SIG-M5 (cell line): Measurements from ENCODE around the gene PRDM11.

Experiments used
- DNase-seq: peaks from one replicate; lab custom pipeline; 2025; lab: John Stamatoyannopoulos, UW

Gene PRDM11

DNA sequence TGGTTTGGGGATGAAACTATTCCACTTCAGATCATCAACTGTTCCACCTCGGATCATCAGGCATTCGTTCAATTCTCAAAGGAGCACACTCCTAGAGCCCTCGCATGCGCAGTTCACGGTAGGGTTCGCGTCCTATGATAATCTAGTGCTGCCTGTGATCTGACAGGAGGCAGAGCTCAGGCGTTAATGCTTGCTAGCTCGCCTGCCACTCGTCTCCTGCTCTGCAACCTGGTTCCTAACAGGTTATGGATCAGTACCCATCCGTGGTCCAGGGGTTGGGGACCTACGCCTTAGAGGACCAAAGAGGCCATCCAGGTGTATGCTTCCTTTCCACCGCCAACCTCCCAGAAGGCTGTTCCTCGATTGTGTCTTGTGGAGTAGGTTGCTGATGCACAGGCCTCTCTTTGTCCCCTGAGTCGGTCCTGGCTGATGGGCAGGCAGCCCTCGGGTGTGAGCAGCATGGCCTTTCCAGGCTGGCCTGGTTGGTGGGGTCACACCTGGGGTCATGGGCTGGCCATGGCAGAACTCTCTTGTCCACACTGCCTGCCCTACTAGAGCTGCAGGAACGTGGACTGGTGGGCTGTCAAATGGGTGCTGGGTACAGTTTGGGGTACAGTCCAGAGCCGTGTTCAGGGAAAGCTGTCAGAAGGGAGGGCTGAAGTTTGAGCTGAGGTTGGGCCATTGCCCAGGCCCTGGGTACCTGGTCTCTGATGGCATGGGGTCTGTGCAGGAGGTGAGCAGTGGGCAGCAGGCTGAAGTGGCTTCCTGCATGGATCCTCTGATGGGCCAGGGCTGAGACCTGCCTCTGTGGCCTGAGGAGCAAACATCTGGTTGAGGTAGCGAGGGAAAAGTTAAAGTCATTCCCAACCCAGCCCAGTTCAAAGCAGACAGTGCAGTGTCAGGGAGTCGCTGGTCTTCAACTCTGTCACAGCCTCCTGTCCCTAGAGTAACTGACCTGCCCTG, 11.1 kb downstream of the PRDM11 start:
- DNase-seq = no peak

DNA sequence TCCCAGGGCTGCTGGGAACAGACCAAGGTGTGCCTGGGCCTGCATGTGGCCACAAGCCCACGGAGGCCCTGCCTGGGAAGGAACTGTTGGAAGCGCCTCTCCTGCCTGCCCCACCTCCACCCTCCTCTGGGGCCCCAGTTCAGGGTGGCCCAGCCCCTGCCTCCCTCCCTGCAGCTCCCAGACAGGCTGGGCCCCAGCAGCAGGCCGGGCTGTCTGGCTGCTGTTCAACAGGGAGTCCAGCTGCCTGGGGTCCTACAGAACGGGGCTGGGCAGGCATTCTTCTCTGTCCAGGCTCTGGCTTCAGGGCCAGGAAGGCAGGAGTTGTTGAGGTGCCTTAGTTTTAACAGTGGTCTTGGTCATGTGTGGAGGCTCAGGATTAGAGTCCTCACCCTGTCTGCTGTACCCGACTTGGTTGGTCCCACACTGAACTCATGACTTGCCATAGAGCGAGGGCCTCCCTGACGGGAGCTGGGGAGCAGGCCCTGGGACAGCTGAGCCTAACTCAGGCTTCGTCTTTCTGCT, 11.8 kb downstream of the PRDM11 start:
- no peak for DNase-seq

DNA sequence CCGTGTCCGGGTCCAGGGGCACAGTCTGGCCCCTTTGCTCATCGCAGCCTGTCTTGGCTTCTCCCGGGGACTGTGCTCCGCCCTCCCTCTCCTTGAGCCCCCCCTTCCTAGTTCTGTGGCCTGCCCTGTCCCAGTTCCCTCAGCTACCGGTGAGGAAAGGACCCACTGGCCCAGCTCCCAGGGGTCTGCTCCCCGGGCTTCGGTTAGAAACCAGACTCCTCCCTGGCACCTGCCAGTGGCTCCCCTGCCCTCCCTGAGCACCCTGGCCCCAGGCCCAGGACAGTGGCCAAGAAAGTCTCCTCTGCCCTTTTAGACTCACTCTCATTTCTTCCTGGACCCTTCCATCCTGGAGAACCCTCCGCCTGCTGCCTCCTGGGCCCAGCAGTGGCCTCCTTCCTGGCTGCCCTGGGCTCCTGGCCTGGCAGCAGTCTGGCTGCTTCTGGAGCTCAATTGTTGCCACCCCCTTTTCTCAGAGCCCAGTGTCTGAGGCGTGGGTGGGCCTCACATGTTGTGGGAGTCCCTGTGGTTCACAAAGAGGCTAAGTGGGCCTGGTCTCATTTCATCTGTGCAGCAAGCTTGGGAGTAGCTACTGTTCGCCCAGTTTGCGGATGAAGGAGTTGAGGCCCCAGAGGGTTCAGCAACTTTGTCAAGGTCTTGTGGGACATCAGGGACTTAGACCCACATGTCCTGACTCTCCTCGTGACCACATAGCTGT, 12.6 kb downstream of the PRDM11 start:
- no peak for DNase-seq

DNA sequence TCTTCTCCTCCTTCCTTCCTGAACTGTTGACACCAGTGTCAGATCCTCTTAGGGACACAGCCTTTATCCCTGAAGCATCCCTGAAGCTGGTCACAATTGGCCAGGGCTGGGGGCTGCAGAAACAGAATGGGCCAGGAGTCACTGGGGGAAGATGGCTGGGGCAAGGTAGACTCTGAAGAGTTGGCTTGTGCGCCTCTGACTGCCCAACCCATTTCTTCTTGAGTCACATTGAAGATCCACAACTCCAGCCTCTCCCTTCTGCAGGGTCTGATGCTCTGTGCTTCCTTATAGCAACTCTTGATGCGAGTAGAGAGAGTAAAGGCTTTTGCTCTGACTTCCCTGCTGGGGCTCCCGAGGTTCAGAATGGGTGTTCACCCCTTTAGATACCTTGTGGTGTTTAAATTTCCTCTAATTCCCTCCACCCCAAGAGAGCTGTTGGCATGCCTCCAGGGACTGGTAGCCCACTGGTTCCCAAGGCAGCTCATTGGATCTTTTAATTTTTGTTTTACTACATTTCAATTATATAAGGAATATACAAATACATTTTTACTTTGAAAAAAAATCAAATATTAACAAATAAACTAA, 13.4 kb downstream of the PRDM11 start:
- DNase-seq = no peak

- no peak for DNase-seq
Measured at GRCh38 chr11:45161252-45162063, 15.0 kb downstream of the PRDM11 start.

GRCh38 chr11:45162064-45162375, 15.6 kb downstream of the PRDM11 start:
- no peak for DNase-seq

- DNase-seq = no peak
Measured at GRCh38 chr11:45162916-45163879, 16.8 kb downstream of the PRDM11 start.

DNA sequence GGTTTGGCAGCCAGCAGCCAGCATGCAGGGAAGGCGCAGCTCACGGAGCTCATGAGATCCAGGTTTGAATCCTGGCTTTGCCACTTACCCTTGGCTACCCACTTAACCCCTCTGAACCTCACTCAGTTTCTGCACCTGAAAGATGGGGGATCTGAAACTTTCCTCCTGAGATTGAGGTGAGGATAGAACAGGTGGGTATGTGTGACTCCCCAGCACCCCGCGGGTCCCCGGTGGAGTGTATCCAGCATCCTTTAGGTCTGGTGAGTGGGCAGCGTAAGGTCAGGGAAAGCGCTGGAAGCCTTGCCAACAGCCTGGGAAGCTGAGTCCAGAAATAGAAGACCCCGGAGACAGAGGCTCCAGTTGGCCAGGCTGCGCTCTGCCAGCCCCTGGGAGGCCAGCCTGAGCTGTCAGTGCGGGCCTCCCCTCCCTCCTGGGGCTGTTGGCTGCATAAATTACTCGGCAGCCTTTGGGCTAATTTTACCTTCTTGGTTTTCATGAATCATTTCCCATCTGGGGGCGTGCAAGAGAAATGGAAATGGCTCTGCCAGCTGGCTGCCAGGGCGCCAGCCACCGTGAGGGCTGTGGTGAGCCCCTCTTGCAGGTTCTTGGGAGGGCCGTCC, 17.6 kb downstream of the PRDM11 start:
- no peak for DNase-seq

DNA sequence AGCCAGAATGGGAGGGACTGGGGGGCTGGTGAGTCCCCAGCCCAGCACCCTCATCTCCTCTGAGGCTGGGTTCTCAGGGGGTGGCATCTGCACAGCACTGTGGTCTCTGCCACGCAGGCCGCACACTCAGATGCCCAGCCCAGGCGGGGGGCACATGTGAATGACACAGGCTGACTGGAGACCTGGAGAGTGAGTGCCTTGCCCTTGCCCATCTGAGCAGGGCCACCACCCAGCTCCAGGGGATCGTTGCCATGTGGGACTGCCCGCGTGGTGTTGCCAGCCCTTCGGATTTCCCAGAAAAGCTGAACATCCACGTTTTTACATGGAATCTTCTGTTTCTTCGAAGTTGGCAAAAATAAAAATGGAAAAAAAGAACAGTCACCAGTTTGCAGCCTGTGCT, 18.9 kb downstream of the PRDM11 start:
- no peak for DNase-seq

DNA sequence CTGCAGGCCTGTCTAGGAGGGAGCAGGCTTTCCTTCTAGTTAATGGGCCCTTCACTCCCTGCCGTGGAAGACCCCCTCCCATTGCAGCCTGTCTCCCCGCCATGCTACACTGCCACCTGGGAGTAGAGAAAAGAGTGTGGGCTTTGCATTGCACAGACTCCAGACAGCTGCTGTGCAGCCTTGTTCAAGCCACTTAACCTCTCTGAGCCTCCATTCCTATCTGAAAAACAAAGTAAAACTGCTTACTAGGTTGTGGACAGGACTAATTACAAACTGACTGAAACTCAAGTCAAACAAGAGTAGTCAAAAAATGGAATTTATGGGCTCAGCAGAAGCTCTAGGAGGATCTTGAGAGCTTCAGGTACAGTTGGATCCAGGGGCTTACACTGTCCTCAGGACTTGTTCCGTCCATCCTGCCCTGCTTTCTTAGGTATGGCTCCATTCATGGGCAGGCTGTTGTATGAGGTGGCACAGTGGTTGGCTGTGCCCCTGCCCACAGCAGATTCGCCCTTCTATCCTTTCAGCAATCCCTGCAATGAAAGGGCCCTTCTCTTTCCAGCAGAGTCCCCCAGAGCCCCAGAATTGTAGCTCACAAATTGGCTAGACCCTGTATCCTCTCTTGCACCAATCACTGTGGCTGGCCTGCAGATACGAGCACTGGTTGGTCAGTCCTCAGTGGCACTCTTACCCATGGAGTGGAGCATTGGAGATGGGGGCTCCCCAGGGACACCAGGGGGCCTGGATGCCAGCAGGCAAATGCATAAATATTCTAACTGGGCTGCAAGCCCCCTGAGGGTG, 19.6 kb downstream of the PRDM11 start:
- DNase-seq = no peak

GRCh38 chr11:45166604-45166897, 20.1 kb downstream of the PRDM11 start:
- no peak for DNase-seq

DNA sequence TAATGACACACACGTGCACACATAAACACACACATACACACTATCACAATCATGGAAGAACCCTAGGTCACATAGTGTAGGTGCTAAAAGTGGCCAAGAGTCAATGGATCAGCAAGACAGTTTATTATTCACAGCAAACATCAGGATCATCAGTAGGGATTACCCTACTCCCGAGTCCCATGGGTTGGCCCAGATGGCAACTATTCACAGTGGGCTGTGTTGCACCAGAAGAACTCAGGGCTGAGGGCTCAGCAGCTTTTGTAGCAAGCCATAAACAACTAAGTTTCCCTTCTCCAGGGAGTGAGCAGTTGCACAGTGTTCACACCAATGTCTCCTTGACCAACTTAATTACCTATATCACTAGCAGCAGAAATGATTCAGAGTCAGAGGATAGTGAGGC, 20.8 kb downstream of the PRDM11 start:
- DNase-seq = no peak

DNA sequence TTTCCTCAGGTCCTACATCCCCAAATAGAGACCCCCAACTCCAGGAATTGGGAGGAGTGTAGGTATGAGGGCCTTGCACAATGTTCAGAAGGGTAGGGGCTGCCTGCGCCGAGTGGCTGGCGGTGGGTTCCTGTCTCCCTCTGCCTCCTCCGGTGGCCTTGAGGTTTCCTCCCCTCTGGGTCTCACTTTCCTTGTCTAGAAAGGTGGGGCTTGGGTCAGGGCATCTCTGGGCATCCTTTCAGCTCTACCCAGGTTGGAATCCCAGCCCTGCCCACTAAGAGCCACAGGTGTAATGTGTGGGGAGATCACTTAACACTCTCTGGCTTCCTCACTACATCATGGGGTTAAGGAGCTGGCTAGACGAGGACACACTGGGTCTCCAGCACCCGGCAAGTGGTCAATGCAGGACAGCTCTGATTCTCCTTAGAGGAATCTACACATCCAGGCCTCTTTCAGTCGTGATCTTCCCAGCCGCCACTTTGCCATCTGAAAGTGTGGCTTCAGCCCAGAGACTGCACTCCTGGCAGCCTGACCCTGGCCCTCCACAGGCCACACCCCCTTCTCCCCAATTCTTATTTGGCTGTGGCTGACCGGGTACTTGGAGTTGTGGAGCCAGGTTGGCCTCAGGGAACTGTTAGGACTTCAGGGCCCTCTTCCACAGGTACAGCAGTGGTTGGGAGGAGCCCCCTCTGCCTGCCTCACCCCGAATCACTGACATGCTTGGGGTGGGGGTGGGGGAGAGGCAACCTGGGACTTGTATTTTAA, 22.1 kb downstream of the PRDM11 start:
- DNase-seq = no peak

GRCh38 chr11:45169310-45170072, 23.1 kb downstream of the PRDM11 start:
- DNase-seq = no peak

- no peak for DNase-seq
Measured at GRCh38 chr11:45170484-45170883, 24.0 kb downstream of the PRDM11 start.

GRCh38 chr11:45171550-45171949, 25.1 kb downstream of the PRDM11 start:
- no peak for DNase-seq

GRCh38 chr11:45173064-45173463, 26.6 kb downstream of the PRDM11 start:
- no peak for DNase-seq

DNA sequence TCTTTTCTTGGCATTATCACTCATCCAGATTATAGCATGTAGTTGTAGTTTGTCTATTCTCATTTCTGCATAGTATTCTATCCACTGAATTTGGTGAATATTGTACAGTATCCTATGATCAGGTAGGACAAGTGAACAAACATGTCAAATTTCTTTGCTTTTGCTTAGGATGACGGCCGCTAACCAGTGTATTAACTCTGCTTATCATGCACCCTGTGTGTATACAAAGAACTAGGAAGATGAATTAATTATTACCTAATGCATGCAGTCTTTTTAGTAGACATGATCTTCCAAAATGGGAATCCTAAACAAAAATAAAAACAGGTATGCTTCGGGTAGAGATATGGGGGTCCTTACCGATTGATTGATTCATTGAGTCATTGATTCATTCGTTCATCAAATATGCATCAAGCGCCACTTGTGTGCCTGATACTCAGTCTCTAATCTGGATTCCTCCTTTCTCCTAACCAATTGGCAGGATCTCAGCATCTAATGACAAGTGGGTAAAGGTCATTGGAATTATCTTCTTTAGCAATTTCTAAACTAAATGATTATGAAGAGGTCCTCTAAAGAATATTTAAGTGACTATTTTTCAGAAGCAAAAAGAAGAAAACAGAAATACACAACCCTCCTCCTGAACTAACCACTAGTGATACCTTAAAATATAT, 27.9 kb downstream of the PRDM11 start:
- DNase-seq = no peak
